Liver (tissue), 3 donors: ENCODE data around the gene DLEC1.

Experiments
- CTCF ChIP-seq: fragments of 150-350 bp; IDR thresholded peaks from 2 replicates; pipeline ENCODE4 v1.5.1; 2017; ENCODE audit warnings: improper control_type of control experiment, low read depth, low read length; ENCODE audit not compliant: missing input control
- NR2F2 ChIP-seq: IDR thresholded peaks from 2 replicates; pipeline ENCODE4 v1.6.1; 2016; ENCODE audit warnings: antibody characterized with exemption
- donor health status: healthy.
- donor health status: healthy.

- TF ChIP-seq NR2F2 (no peak), CTCF (no peak)
These were observed 7.0 kb downstream of the DLEC1 start for GRCh38 chr3:38046027-38046426.
